ENCODE results near the gene FSD2. TPM values are rescaled to one million over a fixed set of nuclear protein-coding genes. Genes with fewer than 3 reads are reported as not detected.
"Not testable (repeated sequence)": the region's sequence is repeated elsewhere in the genome, so short reads cannot be mapped to it uniquely, and the experiment has no call there.

FSD2 gene
- total RNA-seq, 2 donors from 2014 or later, result not detected

DNA sequence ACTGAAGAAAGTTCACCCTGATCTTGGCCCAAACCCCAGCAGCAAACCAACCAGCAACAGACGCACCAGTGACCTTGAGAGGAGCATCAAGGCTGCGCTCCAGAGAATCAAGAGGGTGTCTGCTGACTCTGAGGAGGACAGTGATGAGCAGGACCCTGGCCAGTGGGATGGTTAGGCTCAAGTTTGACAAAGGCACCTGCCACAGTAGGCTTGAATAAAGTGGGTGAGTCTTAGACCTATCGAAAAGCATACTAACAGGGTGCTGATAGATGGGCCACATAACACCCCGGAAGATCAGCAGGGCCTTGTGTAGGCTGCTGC is 27.5 kb upstream of the FSD2 start:
- Mint-ChIP-seq H3K9me3 (peaks cover 0 to 8% of the 10 kb centered on the region in 2 donors), H3K27ac (peak overlapping the region in 1 of 2 donors; percentile 85), H3K36me3 (peaks cover 41 to 59% of the 10 kb centered on the region in 2 donors)
- DNase-seq (ENCODE audit: low spot score in 2 of 2) (no peak), ATAC-seq (no peak)

DNA sequence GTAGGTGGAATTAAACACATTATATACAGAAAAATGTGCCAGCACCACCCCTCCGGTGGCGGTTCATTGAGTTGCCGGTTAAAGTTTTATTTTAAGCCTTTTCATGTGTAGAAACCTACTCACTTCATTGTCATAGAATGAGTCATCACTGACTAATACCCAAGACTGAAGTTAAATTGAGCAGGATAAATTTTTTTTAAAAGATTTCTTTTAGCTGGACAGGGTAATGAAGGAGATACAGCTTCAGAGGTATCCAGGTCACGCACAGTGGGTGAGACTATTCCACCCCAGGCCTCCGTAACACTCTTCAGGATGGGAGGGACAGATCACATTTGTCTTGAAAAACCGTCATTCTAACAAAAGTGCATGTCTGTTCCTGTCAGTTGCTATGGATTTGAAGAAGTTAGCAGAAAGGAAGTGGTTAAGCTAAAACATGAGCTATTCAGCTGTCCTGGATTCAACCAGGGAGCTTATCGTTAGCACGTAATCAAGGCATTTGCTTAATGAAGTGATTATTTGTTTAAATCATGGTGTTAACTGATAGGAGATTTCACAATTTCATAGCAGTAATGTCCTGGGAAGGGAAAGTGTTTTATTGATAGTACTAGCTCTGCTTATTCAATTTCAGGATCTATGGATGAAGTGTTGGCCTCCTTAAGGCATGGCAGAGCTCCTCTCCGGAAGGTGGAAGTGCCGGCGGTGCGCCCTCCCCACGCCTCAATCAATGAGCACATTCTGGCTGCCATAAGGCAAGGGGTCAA is 26.9 kb upstream of the FSD2 start:
- H3K27ac Mint-ChIP-seq, result peak overlapping the region; percentile 85 to 86

DNA sequence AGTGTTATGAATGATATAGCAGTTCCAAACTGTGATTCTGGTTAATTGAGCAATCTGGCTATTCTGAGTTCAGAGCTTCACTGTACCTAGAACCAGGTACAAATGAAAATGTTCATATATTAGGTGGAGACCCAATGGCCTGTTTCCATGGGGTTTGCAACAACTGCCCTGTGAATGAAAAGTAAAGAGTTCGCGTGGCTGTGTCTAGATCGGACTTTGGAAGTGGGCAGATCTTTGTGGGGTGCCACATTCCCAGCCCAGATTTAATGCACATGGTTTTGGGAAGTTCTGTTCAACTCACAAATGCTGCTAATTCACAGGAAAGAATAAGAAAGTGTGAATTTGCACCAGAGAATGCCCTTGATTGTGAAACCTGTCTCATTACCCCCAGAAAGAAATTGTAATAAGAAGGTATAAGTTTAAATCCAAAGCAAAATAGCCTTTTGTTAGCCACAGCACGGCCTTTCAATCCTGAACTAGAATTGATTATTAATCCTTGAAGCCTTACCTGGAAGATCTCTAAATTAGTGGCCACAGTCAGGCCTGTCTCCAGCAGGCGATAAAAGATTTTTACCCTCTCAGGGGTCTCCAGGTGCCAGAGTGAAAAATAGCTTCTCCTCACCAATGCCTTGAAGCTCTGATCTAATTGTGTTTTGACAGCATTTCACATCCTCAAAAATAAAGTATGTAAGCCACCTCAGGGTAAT is 26.2 kb upstream of the FSD2 start:
- ATAC-seq (no peak), DNase-seq (ENCODE audit: low spot score in 2 of 2) (no peak)
- peak overlapping the region in 1 of 2 donors; percentile 85 for H3K27ac Mint-ChIP-seq
- H3K36me3 Mint-ChIP-seq, result peaks cover 32 to 47% of the 10 kb centered on the region in 2 donors
- no peaks in the 10 kb centered on the region for H3K9me3 Mint-ChIP-seq

More for the DNA sequence above, 26.9 kb upstream of the FSD2 start:
- peak in 1 of 2 donors; percentile 35 for DNase-seq (ENCODE audit: low spot score in 2 of 2)
- peak; percentile 92 to 93 for ATAC-seq
- Mint-ChIP-seq H3K36me3 (peaks cover 39 to 54% of the 10 kb centered on the region in 2 donors), H3K9me3 (peaks cover 0 to 3% of the 10 kb centered on the region in 2 donors)

DNA sequence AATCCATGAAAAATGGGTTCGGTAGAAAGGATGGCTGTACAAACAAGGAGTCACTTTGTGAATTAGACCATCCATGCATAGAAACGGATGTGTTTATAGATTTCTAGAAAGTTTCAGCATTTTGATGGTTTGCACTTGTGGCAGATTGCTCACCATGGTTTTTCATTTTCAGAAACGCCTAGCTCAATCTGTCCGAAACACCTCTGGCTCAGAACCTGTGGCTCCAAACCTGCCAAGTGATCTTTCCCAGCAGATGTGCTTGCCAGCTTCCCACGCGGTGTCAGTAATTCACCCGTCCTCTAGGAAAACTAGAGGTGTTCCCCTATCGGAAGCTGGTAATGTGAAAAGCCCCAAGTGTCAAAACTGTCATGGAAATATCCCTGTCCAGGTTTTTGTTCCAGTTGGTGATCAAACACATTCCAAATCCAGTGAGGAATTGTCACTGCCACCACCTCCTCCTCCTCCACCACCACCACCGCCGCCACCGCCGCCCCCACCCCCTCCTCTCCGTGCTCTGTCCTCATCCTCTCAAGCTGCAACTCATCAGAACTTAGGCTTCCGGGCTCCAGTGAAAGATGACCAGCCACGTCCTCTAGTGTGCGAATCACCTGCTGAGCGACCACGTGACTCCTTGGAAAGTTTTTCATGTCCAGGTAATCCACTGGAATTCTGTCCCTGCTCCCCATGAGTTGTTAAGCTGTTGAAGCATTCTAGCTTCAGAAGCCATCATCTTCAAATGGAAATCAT is 24.7 kb upstream of the FSD2 start:
- H3K9me3 Mint-ChIP-seq, result no peaks in the 10 kb centered on the region
- peaks cover 17 to 33% of the 10 kb centered on the region in 2 donors for H3K36me3 Mint-ChIP-seq
- DNase-seq (ENCODE audit: low spot score in 2 of 2) (no peak), ATAC-seq (peak in 1 of 2 donors; percentile 19)
- no peak overlapping the region for H3K27ac Mint-ChIP-seq

DNA sequence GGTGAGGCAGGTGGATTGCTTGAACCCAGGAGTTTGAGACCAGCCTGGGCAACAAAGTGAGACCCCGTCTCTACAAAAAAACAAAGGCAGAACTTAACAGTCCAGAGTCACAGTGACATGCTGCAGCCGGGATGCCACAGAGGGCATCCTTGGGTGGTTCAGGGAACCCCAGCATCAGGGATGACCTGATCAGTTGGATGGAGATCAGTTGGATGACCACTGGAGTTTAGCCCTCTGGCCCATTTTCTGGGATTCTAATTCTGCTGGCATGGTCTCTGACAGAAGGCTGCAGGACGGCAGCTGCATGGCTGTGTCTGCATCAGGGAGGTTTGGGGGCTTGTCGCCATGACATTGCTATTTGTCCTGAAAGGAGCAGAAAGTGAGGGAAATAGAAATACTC is 23.4 kb upstream of the FSD2 start:
- DNase-seq (ENCODE audit: low spot score in 2 of 2), result no peak
- H3K36me3 Mint-ChIP-seq, result peaks cover 11 to 31% of the 10 kb centered on the region in 2 donors
- ATAC-seq, result no peak
- H3K27ac Mint-ChIP-seq, result no peak overlapping the region
- H3K9me3 Mint-ChIP-seq, result no peaks in the 10 kb centered on the region

DNA sequence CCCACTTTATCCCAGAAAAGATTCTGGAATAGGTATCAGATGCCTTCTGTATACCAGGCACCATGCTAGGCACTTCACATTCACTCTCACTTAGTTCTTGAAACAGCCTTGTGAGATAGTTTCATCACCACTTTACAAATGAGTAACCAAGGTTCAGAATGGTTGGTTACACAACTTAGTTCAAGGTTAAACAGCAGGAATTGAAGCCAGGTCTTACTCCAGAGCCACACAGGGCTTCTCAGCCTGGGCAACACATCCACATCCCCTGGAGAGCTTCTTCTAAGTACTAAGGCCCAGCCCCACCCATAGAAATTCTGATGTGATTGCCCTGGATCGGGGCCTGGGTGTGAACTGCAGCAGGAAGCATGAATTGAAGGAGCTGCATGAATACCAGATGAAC is 22.2 kb upstream of the FSD2 start:
- ATAC-seq (peak; percentile 18 to 58), DNase-seq (ENCODE audit: low spot score in 2 of 2) (no peak)
- Mint-ChIP-seq H3K36me3 (peaks cover 7 to 26% of the 10 kb centered on the region in 2 donors), H3K27ac (peak overlapping the region in 1 of 2 donors; percentile 57), H3K9me3 (no peaks in the 10 kb centered on the region)

DNA sequence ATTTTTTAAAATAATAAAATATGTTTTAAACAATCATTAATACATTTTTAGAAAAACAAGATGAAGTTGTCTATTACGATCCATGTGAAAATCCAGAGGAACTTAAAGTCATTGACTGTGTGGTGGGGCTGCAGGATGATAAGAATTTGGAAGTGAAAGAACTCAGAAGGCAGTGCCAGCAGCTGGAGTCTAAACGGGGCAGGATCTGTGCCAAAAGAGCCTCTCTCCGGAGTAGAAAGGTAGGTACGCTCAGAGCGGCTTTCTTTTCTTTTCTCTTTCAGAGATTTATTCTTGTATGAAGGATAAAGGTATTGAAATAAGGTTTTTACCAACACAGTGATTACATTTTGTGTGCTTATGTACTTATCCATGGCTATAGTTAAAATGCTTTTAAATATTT is 17.2 kb upstream of the FSD2 start:
- DNase-seq (ENCODE audit: low spot score in 2 of 2) (no peak), ATAC-seq (no peak)
- Mint-ChIP-seq H3K27ac (no peak overlapping the region), H3K9me3 (no peaks in the 10 kb centered on the region), H3K36me3 (peaks cover 9 to 16% of the 10 kb centered on the region in 2 donors)

DNA sequence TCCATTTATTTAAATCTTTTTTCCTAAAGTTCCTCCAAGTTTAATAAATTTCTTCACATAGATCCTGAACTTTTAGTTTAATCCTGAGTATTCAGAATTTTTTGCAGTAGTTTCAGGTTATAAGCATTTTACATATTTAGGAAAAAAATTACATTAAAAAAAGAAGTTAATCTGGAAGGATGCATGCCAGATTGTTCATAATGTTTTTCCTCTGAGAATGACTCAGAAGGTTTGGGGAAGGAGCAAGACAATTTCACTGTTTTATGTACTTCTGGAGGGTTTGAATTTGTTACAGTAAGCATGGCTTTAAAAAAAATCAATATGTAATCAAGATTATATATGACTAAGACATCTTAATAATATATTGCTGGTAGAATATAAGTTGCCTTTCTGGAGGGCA is 16.0 kb upstream of the FSD2 start:
- not testable (repeated sequence) for DNase-seq (ENCODE audit: low spot score in 2 of 2); H3K9me3 Mint-ChIP-seq; H3K27ac Mint-ChIP-seq; ATAC-seq
- peaks cover 13 to 19% of the 10 kb centered on the region in 2 donors for H3K36me3 Mint-ChIP-seq

DNA sequence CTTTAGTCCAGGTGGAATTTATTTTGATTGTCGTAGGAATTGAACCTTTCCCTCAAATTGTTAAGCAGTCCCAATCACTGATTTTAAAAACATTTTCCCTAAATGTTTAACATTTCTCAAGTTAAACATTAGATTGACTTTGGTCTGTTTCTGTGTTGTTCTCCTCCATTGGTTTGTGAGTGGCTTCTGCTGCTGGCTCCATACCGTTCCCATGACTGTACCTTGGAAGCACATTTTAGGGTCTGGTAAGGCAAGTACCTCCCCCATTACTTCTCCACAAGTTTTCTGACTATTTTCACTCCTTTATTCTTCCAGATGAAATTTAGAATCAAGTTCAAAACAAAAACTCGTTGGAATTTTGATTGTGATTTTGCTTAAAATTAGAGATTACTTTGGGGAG is 15.5 kb upstream of the FSD2 start:
- H3K9me3 Mint-ChIP-seq; ATAC-seq; DNase-seq (ENCODE audit: low spot score in 2 of 2); H3K27ac Mint-ChIP-seq: not testable (repeated sequence)
- H3K36me3 Mint-ChIP-seq, result peaks cover 15 to 23% of the 10 kb centered on the region in 2 donors

DNA sequence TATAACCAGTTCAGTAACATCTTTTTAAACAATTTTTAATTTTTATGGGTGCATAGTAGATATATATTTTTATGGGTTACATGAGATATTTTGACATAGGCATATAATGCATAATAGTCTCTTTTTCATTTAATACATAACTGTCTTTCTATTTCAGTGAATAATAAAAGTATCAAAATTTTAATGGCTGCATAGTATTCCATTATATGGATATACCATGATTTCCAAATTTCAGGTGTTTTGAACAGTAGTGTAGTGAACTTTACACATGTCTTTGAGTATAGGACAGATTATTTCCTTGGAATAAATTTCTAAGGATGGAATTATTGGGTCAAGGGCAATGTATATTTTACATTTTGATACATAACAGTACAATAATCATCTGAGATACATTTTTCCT is 14.3 kb upstream of the FSD2 start:
- H3K27ac Mint-ChIP-seq, result no peak overlapping the region
- H3K9me3 Mint-ChIP-seq, result no peaks in the 10 kb centered on the region
- peaks cover 15 to 23% of the 10 kb centered on the region in 2 donors for H3K36me3 Mint-ChIP-seq
- DNase-seq (ENCODE audit: low spot score in 2 of 2) (no peak), ATAC-seq (no peak)

DNA sequence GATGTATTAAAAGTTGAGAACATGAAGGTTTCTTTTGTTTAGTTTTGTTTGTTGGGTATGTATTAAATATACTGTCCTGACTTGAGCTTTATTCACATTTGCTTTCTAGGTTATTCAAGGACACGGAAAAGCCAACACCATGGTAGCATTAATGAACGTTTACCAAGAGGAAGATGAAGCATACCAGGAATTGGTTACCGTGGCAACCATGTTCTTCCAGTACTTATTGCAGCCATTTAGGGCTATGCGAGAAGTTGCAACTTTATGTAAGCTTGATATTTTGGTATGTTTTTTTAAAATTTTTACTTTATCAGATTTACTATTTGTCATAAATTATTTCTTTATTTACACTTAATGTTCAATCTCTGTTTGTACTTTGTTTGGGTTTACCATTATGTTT is 7.1 kb upstream of the FSD2 start:
- Mint-ChIP-seq H3K36me3 (peaks cover 16 to 23% of the 10 kb centered on the region in 2 donors), H3K27ac (no peak overlapping the region), H3K9me3 (no peaks in the 10 kb centered on the region)
- ATAC-seq (no peak), DNase-seq (ENCODE audit: low spot score in 2 of 2) (no peak)

DNA sequence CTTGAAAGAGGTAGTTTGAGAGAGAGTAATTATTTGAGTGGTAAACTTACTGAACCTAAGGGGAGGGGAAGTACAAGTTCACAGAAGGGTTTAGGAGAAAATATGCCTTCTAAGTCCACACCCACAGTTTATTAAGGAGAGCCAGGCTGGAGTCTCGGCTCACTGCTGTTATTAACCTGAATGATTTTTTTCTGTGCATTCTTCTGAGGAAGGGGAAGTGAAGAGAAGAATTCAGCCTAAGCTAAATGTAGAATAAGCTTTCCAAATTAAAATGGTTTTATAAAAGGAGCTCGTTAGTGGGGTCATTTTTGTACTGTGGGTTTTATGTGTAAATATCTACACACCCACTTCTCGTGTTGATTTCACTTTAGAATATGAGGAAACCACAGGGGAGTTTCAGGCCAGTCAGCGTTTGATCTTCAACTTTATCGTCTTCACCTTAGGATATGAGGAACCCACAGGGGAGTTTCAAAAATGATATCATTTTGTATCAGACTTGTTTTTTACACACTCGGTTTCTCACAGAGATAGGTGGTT is 5.1 kb upstream of the FSD2 start:
- Mint-ChIP-seq H3K27ac (peak overlapping the region; percentile 85 to 98), H3K36me3 (peaks cover 11 to 16% of the 10 kb centered on the region in 2 donors), H3K9me3 (no peaks in the 10 kb centered on the region)
- DNase-seq (ENCODE audit: low spot score in 2 of 2) (peak in 1 of 2 donors; percentile 22), ATAC-seq (peak; percentile 15 to 25)

DNA sequence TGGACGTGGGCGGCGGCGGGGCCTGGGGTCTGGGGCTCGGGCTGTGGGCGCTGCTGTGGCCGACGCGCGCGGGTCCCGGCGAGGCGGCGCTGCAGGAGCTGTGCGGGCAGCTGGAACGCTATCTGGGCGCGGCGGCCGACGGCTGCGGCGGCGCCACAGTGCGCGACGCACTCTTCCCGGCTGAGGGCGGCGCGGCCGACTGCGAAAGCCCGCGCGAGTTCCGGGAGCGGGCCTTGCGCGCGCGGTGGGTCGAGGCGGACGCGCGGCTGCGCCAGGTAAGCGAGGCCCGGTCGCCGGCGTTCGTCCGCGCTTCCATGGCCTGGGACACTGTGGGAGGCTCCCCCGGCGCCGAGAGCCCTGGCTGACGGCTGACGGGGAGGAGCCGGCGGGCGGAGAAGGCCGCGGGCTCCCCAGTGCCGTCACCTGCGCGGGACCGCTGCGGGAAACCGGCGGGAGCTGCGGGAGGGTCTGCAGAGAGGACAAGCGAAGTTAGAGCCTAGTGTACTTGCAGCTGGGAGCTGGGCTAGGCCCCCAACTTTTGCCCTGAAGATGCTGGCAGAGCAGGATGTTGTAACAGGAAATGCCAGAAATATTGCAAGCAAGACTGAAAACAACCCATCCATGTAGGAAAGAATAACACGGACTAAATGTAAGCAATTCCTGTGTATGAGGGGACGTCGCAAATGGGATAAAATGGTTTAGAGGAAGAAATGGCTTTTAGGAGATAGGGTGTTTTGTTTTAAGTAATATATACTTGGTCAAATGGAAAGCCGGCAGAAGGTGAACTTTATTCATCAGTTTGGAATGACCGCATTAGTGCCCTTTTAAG is 4.4 kb upstream of the FSD2 start:
- ATAC-seq (peak; percentile 19 to 38), DNase-seq (ENCODE audit: low spot score in 2 of 2) (peak; percentile 36 to 62)
- Mint-ChIP-seq H3K9me3 (no peaks in the 10 kb centered on the region), H3K36me3 (peaks cover 11 to 16% of the 10 kb centered on the region in 2 donors), H3K27ac (peak overlapping the region; percentile 85 to 98)

DNA sequence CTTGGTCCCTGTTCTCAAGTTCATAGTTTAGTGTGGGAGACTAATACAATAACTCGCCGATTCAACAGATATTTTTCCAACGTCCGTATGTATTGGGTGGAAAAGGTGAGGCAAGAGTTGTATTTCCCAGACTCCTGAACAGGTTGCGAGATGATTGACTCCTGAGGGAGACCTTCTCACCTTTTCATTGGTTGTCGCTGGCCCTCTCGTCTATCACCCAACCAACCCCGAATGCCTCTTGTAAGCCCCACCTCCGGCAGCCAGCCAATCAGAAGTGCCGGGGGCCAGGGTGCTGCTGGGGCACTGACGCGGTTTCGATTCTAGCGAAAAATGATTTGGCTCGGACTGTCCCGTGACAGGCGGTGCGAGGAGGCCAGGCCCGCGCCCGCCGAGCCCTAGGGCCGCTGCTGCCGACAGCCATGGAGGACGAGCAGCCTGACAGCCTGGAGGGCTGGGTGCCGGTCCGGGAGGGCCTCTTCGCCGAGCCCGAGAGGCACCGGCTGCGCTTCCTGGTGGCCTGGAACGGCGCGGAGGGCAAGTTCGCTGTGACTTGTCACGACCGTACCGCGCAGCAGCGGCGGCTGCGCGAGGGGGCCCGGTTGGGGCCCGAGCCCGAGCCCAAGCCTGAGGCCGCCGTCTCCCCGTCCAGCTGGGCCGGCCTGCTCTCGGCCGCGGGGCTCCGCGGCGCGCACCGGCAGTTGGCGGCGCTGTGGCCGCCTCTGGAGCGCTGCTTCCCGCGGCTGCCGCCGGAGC is 3.6 kb upstream of the FSD2 start, which contains the start of gene WHAMM:
Gene WHAMM, plus strand, starts transcription at position 321 of the 753 bp plus-strand sequence. Its CDS starts 99 bp downstream, at position 420.
- ATAC-seq, result peak; percentile 93 to 95
- peak; percentile 89 to 97 for DNase-seq (ENCODE audit: low spot score in 2 of 2)
- Mint-ChIP-seq H3K27ac (peak within 1 kb of the TSS; percentile 85 to 98), H3K36me3 (peaks cover 11 to 16% of the 10 kb centered on the region in 2 donors), H3K9me3 (no peaks in the 10 kb centered on the region)

DNA sequence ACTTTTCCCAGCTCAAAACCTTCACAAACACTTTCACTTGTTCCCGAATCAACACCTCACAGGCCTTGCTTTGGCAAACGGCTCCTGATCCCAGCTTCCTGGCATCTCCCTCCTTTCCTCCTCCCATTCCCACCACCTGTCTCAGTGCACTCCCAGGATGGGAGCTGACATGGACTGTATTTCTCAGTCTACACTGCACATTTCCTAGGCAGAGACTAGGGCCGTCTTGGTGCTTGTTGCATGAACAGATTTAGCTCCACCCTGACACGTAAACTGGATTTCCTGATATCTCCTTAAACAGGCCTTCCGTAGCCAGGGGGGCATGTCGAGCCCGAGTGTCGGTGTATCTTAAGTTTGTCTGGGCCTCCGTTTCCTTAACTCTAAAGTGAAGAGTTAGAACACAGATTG is 2.8 kb upstream of the FSD2 start:
- peak overlapping the region in 1 of 2 donors; percentile 98 for H3K27ac Mint-ChIP-seq
- no peaks in the 10 kb centered on the region for H3K9me3 Mint-ChIP-seq
- DNase-seq (ENCODE audit: low spot score in 2 of 2) (no peak), ATAC-seq (no peak)
- peaks cover 6 to 16% of the 10 kb centered on the region in 2 donors for H3K36me3 Mint-ChIP-seq

All from activated naive CD4-positive, alpha-beta T cell treated with anti-CD3 and anti-CD28 coated beads, Interleukin-2, amount 50 U/mL, for 72 hours (primary cell).